GM12891 (cell line): ENCODE results near the gene ARL13A.

ENCODE experiments used
- POLR2A ChIP-seq: IDR thresholded peaks from 2 replicates; pipeline ENCODE4 v1.6.1; 2011; ENCODE audit warnings: low read depth, low read length, control low read depth
- POLR2AphosphoS5 ChIP-seq: IDR thresholded peaks from 2 replicates; pipeline ENCODE4 v1.6.1; 2011; ENCODE audit warnings: low read depth, low read length, control low read depth
- POU2F2 ChIP-seq: IDR thresholded peaks from 2 replicates; pipeline ENCODE4 v1.6.1; 2011; ENCODE audit warnings: low read depth, mild to moderate bottlenecking, control low read depth, low read length, moderate library complexity
- SPI1 ChIP-seq: IDR thresholded peaks from 2 replicates; pipeline ENCODE4 v1.6.1; 2011; ENCODE audit warnings: low read depth, low read length, control low read depth
- TAF1 ChIP-seq: IDR thresholded peaks from 2 replicates; pipeline ENCODE4 v1.6.1; 2011; ENCODE audit warnings: low read depth, low read length, control low read depth

- no peak for TF ChIP-seq POLR2AphosphoS5
- TF ChIP-seq POLR2A = no peak
- no peak for TF ChIP-seq TAF1
- TF ChIP-seq SPI1 = no peak
- TF ChIP-seq POU2F2 = no peak
Observed at GRCh38 chrX:100999451-100999850, 29.9 kb downstream of the ARL13A start.
